Measurements from ENCODE around the gene TAF11L14.

TAF11L14 gene

GRCh38 chr5:17679597-17680203 lies 45.4 kb downstream of the TAF11L14 start:
- no peaks in the 10 kb centered on the region for H3K36me3 ChIP-seq (ENCODE audit: control insufficient read depth, insufficient read depth, low read length)
- TF ChIP-seq CTCF (IDR thresholded peaks at IDR 0.05; ENCODE audit: insufficient read depth, low read length, poor library complexity, severe bottlenecking) = no peak
- no peaks in the 10 kb centered on the region for H3K27me3 ChIP-seq (replicated peaks; ENCODE audit: control insufficient read depth, insufficient read depth, low read length)
- H3K4me3 ChIP-seq (replicated peaks; ENCODE audit: low read depth, low read length) = no peak overlapping the region
- no peak for DNase-seq (ENCODE audit: extremely low read depth, insufficient read length)

GRCh38 chr5:17680737-17681136 lies 46.5 kb downstream of the TAF11L14 start:
- no peaks in the 10 kb centered on the region for H3K36me3 ChIP-seq (ENCODE audit: control insufficient read depth, insufficient read depth, low read length)
- H3K27me3 ChIP-seq (replicated peaks; ENCODE audit: control insufficient read depth, insufficient read depth, low read length) = no peaks in the 10 kb centered on the region
- H3K4me3 ChIP-seq (replicated peaks; ENCODE audit: low read depth, low read length) = no peak overlapping the region
- TF ChIP-seq CTCF (IDR thresholded peaks at IDR 0.05; ENCODE audit: insufficient read depth, low read length, poor library complexity, severe bottlenecking) = no peak
- no peak for DNase-seq (ENCODE audit: extremely low read depth, insufficient read length)

Data from GM06990 (cell line).